Esophagus muscularis mucosa (tissue), 4 donors: Measurements from ENCODE around the gene COL4A5. TPM values are rescaled to one million over a fixed set of nuclear protein-coding genes. Genes with fewer than 3 reads are reported as not detected.

Experiments used
- DNase-seq: peaks from one replicate; pipeline ENCODE4 v3.0.0-alpha.2; 2017; ENCODE audit errors: extremely low spot score
- H3K27ac ChIP-seq, 4 donors: fragments of 200-600 bp; sonication (generic); replicated peaks in 1 of 4; 1 replicate in 3 of 4; 2 replicates in 1 of 4; pipeline ENCODE4 v1.5.1; 2016 to 2019; ENCODE audit warnings: mild to moderate bottlenecking in 1 of 4
- H3K27me3 ChIP-seq, 4 donors: fragments of 200-600 bp; sonication (generic); one replicate each; pipeline versions ENCODE4 v1.5.1 to v1.6.0; 2016 to 2019
- H3K36me3 ChIP-seq, 4 donors: fragments of 200-600 bp; sonication (generic); one replicate each; pipeline ENCODE4 v1.5.1; 2016 to 2019
- H3K4me1 ChIP-seq, 4 donors: fragments of 200-600 bp; sonication (generic); one replicate each; pipeline ENCODE4 v1.5.1; 2016 to 2019
- H3K4me3 ChIP-seq, 4 donors: fragments of 200-600 bp; sonication (generic); 1 replicate in 2 of 4; 2 replicates in 2 of 4; pipeline ENCODE4 v1.5.1; 2016 to 2019; ENCODE audit warnings: mild to moderate bottlenecking in 4 of 4, moderate library complexity in 1 of 4
- H3K9me3 ChIP-seq, 4 donors: fragments of 200-600 bp; sonication (generic); 1 replicate in 3 of 4; 2 replicates in 1 of 4; pipeline ENCODE4 v1.5.1; 2016 to 2019
- EP300 ChIP-seq: sonication (generic); formaldehyde crosslinking; IDR thresholded peaks from one replicate; pipeline ENCODE4 v1.6.1; 2017; ENCODE audit warnings: antibody characterized with exemption
- POLR2A ChIP-seq: fragments of 450-650 bp; IDR thresholded peaks from one replicate; pipeline ENCODE4 v1.6.1; 2017; ENCODE audit warnings: antibody characterized with exemption, moderate library complexity, mild to moderate bottlenecking, low read depth
- POLR2AphosphoS5 ChIP-seq, 2 donors: sonication (generic); formaldehyde crosslinking; IDR thresholded peaks; one replicate each; pipeline ENCODE4 v1.6.1; 2017; ENCODE audit warnings: antibody characterized with exemption in 2 of 2
- WGBS: methylation state at CpG from one replicate; pipeline ENCODE4 v1.1.5; 2018; 5-methylcytosine and 5-hydroxymethylcytosine counted together
- intact Hi-C: fragments of 100-400 bp; cut with DNase I; formaldehyde crosslinking; loops from one replicate; pipeline ENCODE4 v1.15.1; 2023
- total RNA-seq, 4 donors: library from RNA; depleted of rRNA; stranded (reverse); fragments of >200 nt; gene quantifications; one replicate each; pipeline versions ENCODE4 v1.1.0 to v1.2.1, GENCODE V29; 2016
- TF ChIP-seq, protein P1 (sequence below), 3 experiments: fragments of 200-600 bp in 2 of 3; fragments of 450-650 bp in 1 of 3; sonication (generic) in 2 of 3; IDR thresholded peaks; one replicate each; pipeline ENCODE4 v1.5.1; 2017 to 2019; ENCODE audit warnings: antibody characterized with exemption in 3 of 3, mild to moderate bottlenecking in 2 of 3, moderate library complexity in 1 of 3

The COL4A5 gene
- total RNA-seq, 4 donors from 2014 or later, result 187 to 241 (median 204) TPM

DNA sequence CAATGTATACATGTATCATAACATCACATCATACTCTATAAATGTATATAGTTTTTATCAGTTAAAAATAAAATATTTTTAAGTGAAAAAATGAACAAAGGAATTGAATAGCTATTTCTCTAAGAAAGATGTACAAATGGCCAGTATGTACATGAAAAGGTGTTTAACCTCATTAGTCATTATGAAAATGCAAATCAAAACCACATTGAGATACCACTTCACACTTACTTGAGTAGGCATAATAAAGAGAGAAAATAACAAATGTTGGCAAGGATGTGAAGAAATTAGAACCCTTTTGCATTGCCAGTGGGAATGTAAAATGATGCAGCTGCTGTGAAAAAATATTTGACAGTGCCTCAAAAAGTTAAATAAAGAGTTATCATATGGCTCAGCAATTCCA, 201.2 kb downstream of the COL4A5 start:
- no peak overlapping the region for H3K4me3 ChIP-seq
- no peaks in the 10 kb centered on the region for H3K4me1 ChIP-seq
- H3K27me3 ChIP-seq, result no peaks in the 10 kb centered on the region
- no peak overlapping the region for H3K27ac ChIP-seq
- H3K9me3 ChIP-seq, result peaks cover 0 to 7% (median 0%) of the 10 kb centered on the region in 4 donors
- peaks cover 0 to 15% (median 4%) of the 10 kb centered on the region in 4 donors for H3K36me3 ChIP-seq
- no peak for DNase-seq
- intact Hi-C loops, result no loop called here
- TF ChIP-seq EP300 (no peak), POLR2AphosphoS5 (IDR thresholded peaks at IDR 0.05) (no peak), POLR2A (no peak)
- TF ChIP-seq, protein P1, sequence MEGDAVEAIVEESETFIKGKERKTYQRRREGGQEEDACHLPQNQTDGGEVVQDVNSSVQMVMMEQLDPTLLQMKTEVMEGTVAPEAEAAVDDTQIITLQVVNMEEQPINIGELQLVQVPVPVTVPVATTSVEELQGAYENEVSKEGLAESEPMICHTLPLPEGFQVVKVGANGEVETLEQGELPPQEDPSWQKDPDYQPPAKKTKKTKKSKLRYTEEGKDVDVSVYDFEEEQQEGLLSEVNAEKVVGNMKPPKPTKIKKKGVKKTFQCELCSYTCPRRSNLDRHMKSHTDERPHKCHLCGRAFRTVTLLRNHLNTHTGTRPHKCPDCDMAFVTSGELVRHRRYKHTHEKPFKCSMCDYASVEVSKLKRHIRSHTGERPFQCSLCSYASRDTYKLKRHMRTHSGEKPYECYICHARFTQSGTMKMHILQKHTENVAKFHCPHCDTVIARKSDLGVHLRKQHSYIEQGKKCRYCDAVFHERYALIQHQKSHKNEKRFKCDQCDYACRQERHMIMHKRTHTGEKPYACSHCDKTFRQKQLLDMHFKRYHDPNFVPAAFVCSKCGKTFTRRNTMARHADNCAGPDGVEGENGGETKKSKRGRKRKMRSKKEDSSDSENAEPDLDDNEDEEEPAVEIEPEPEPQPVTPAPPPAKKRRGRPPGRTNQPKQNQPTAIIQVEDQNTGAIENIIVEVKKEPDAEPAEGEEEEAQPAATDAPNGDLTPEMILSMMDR (IDR thresholded peaks at IDR 0.05), result no peak

DNA sequence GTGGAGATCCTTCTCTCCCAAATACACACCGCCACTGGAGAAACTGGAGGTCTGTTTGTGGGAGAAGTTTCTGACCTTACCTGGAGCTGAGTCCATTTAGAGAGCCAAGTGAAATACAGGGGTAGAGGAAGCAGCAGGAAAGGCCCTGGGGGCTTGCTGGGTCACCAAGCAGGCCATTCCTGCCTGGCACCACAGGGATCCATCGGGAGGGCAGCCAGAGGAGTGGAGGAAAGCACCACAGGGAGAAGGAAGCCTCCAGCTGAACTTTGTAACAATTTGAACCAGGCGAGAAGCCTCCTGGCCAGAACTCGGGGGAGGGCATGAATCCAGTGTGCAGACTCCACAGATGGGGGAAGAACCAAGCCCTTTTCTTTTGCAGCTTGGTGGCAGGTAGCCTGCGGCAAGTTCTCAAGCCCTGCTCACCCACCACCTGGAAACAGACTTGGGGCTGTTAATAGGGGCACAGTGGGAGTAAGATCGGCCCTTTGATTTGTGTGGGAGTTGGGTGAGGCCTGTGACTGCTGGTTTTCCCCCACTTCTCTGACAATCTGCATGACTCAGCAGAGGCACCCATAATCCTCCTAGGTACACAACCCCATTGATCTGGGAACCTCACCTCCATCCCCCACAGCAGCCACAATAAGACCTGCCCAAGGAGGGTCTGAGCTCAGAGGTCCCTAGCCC, 202.1 kb downstream of the COL4A5 start:
- no peak overlapping the region for H3K4me3 ChIP-seq
- DNase-seq, result no peak
- H3K9me3 ChIP-seq, result peaks cover 0 to 7% (median 0%) of the 10 kb centered on the region in 4 donors
- H3K4me1 ChIP-seq, result no peaks in the 10 kb centered on the region
- no peaks in the 10 kb centered on the region for H3K27me3 ChIP-seq
- no peak overlapping the region for H3K27ac ChIP-seq
- intact Hi-C loops, result no loop called here
- H3K36me3 ChIP-seq, result peaks cover 0 to 12% (median 4%) of the 10 kb centered on the region in 4 donors
- WGBS, result 75% methylated on average over 6 of the region's 6 CpGs
- TF ChIP-seq, protein P1 (IDR thresholded peaks at IDR 0.05), result no peak
- TF ChIP-seq POLR2A (no peak), EP300 (no peak), POLR2AphosphoS5 (IDR thresholded peaks at IDR 0.05) (no peak)

DNA sequence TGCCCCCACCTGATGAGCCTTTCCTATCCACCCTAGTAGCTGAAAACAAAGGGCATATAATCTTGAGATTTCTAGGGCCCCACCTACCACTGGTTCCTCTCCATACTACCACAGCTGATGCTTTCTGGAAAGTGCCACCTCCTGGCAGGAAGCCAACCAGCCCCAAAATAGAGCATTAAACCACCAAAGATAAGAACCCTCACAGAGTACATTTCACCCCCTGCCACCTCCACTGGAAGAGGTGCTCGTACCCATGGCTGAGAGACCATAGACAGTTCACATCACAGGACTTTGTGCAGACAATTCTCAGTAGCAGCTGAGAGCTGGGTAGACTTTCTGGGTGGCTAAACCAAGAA, 202.6 kb downstream of the COL4A5 start:
- 78% methylated on average over 1 of the region's 1 CpG for WGBS
- no peak overlapping the region for H3K4me3 ChIP-seq
- TF ChIP-seq POLR2A (no peak), POLR2AphosphoS5 (IDR thresholded peaks at IDR 0.05) (no peak), EP300 (no peak)
- TF ChIP-seq, protein P1 (IDR thresholded peaks at IDR 0.05), result no peak
- no peak overlapping the region for H3K27ac ChIP-seq
- intact Hi-C loops, result no loop called here
- H3K9me3 ChIP-seq, result peaks cover 0 to 7% (median 0%) of the 10 kb centered on the region in 4 donors
- DNase-seq, result no peak
- peaks cover 0 to 12% (median 4%) of the 10 kb centered on the region in 4 donors for H3K36me3 ChIP-seq
- no peaks in the 10 kb centered on the region for H3K27me3 ChIP-seq
- no peaks in the 10 kb centered on the region for H3K4me1 ChIP-seq

DNA sequence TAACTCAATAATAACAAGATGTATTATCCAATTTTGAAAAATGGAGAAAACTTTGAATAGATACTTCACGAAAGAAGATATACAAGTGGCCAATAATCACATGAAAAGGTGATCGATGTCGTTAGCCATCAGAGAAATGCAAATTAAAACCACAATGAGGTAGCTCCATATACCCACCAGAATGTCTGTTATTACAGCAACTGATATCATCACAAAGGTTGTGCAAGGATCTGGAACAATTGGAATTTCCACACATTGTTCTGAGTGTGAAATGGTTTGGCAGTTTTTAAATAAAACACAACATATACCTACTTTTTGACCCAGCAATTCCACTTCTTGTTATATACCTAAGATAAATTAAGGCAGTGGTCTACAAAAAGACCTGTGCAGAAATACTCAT, 225.1 kb downstream of the COL4A5 start:
- Histone ChIP-seq H3K36me3 (peaks cover 0 to 14% (median 0%) of the 10 kb centered on the region in 4 donors), H3K27ac (no peak overlapping the region), H3K4me3 (no peak overlapping the region), H3K4me1 (no peaks in the 10 kb centered on the region), H3K9me3 (no peaks in the 10 kb centered on the region), H3K27me3 (no peaks in the 10 kb centered on the region)
- DNase-seq, result no peak
- intact Hi-C loops, result no loop called here
- TF ChIP-seq POLR2A, result no peak
- TF ChIP-seq POLR2AphosphoS5 (IDR thresholded peaks at IDR 0.05), result no peak
- no peak for TF ChIP-seq EP300
- TF ChIP-seq, protein P1 (IDR thresholded peaks at IDR 0.05), result no peak
- 67% methylated on average over 3 of the region's 3 CpGs for WGBS

DNA sequence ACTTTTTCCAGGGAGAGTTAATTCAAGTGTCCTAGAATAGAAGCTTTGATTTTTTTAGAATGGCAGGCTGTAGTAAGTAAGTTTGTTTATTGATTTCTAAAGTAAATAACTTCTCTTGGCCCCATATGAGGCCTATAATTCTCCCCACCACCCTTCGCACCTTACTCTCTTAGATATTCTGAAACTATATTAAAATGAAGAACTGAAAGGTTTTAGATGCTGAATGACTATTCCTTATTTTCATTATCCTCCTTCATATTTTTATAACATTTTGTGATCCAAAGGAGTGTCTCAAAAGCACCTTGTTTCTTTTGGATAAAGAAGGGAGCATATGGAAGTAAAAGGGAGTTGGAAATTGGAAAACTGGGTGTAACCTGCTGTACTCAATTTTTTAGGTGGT, 226.5 kb downstream of the COL4A5 start:
- no peak overlapping the region for H3K27ac ChIP-seq
- H3K27me3 ChIP-seq, result no peaks in the 10 kb centered on the region
- H3K4me3 ChIP-seq, result no peak overlapping the region
- WGBS, result 95% methylated on average over 1 of the region's 1 CpG
- no peaks in the 10 kb centered on the region for H3K4me1 ChIP-seq
- intact Hi-C loops, result no loop called here
- no peaks in the 10 kb centered on the region for H3K9me3 ChIP-seq
- no peak for TF ChIP-seq EP300
- TF ChIP-seq, protein P1 (IDR thresholded peaks at IDR 0.05), result no peak
- no peak for TF ChIP-seq POLR2AphosphoS5 (IDR thresholded peaks at IDR 0.05)
- TF ChIP-seq POLR2A, result no peak
- no peak for DNase-seq
- peaks cover 0 to 14% (median 0%) of the 10 kb centered on the region in 4 donors for H3K36me3 ChIP-seq
